H1 (cell line): ENCODE measurements around the gene CWC27. TPM values are rescaled to one million over a fixed set of nuclear protein-coding genes. Genes with fewer than 3 reads are reported as not detected.

ENCODE experiments used
- CTCF ChIA-PET: fragments of 300-600 bp; sonication (Branson Sonifier 250); formaldehyde crosslinking; loops from one replicate; lab custom pipeline; 2021; ENCODE audit not compliant: partially characterized antibody; lab: Charles Lee
- POLR2A ChIA-PET: fragments of 300-600 bp; sonication (Branson Sonifier 250); formaldehyde crosslinking; loops from one replicate; lab custom pipeline; 2021; ENCODE audit warnings: inconsistent platforms; ENCODE audit not compliant: partially characterized antibody; lab: Charles Lee
- DNase-seq, 2 experiments: peaks; one replicate each; pipeline versions ENCODE4 v3.0.0 to v3.0.0-alpha.2; 2010 to 2022; ENCODE audit warnings: low spot score in 2 of 2, low read depth in 1 of 2, mixed read lengths in 1 of 2
- FAIRE-seq: peaks from 2 replicates; lab custom pipeline; 2011; peaks lifted over from hg19 to GRCh38; lab: Jason Lieb, UNC
- H2AFZ ChIP-seq: 2 replicates; pipeline ENCODE4 v1.8.1; 2012; ENCODE audit warnings: low read length, inconsistent platforms
- H2AK5ac ChIP-seq: 2 replicates; pipeline ENCODE4 v1.6.1; 2013; ENCODE audit warnings: low read depth, low read length
- H2BK120ac ChIP-seq: replicated peaks from 2 replicates; pipeline ENCODE3; 2013; ENCODE audit warnings: low read depth, low read length, inconsistent platforms
- H2BK12ac ChIP-seq: 2 replicates; pipeline ENCODE4 v1.6.1; 2013; ENCODE audit warnings: low read depth, low read length
- H2BK15ac ChIP-seq: 2 replicates; pipeline ENCODE4 v1.6.1; 2013; ENCODE audit warnings: low read length
- H2BK20ac ChIP-seq: 2 replicates; pipeline ENCODE4 v1.6.1; 2013; ENCODE audit warnings: low read length
- H2BK5ac ChIP-seq: 2 replicates; pipeline ENCODE4 v1.6.1; 2013; ENCODE audit warnings: low read depth, low read length
- H3K14ac ChIP-seq: 2 replicates; pipeline ENCODE4 v1.6.1; 2013; ENCODE audit warnings: inconsistent platforms; ENCODE audit not compliant: insufficient read length
- H3K18ac ChIP-seq: 2 replicates; pipeline ENCODE4 v1.6.1; 2013; ENCODE audit warnings: low read length; ENCODE audit errors: extremely low read depth
- H3K23ac ChIP-seq: 2 replicates; pipeline ENCODE4 v1.6.1; 2013; ENCODE audit warnings: inconsistent platforms; ENCODE audit not compliant: insufficient read length
- H3K23me2 ChIP-seq: 2 replicates; pipeline ENCODE4 v1.6.1; 2013; ENCODE audit warnings: low read depth, low read length
- H3K27ac ChIP-seq: 2 replicates; pipeline ENCODE4 v1.6.1; 2011; ENCODE audit warnings: low read depth, low read length, inconsistent platforms
- H3K27me3 ChIP-seq, 4 experiments: replicated peaks in 1 of 4; 1 replicate in 1 of 4; 2 replicates in 3 of 4; pipeline versions ENCODE4 v1.6.1 to v1.8.1; 2011 to 2013; ENCODE audit warnings: low read length in 3 of 4, mild to moderate bottlenecking in 3 of 4, inconsistent platforms in 2 of 4, mixed read lengths in 2 of 4, moderate library complexity in 1 of 4; ENCODE audit not compliant: control insufficient read depth in 3 of 4, insufficient read depth in 3 of 4; ENCODE audit errors: extremely low read depth in 1 of 4
- H3K36me3 ChIP-seq, 4 experiments: 2 replicates each; pipeline versions ENCODE4 v1.6.1 to v1.8.1; 2011 to 2013; ENCODE audit warnings: mild to moderate bottlenecking in 4 of 4, low read length in 3 of 4, moderate library complexity in 2 of 4, control low read depth in 1 of 4, inconsistent platforms in 1 of 4; ENCODE audit not compliant: insufficient read depth in 4 of 4, control insufficient read depth in 2 of 4
- H3K4ac ChIP-seq: replicated peaks from 2 replicates; pipeline ENCODE3; 2013; ENCODE audit warnings: low read length, low read depth, mixed read lengths, inconsistent platforms; ENCODE audit not compliant: insufficient read length
- H3K4me1 ChIP-seq, 4 experiments: replicated peaks in 1 of 4; 1 replicate in 1 of 4; 2 replicates in 3 of 4; pipeline versions ENCODE4 v1.6.1 to v1.8.1; 2011 to 2013; ENCODE audit warnings: low read length in 3 of 4, inconsistent platforms in 2 of 4, mixed read lengths in 1 of 4; ENCODE audit not compliant: insufficient read depth in 4 of 4, control insufficient read depth in 3 of 4
- H3K4me2 ChIP-seq, 2 experiments: 2 replicates each; pipeline versions ENCODE4 v1.6.1 to v1.8.1; 2011 to 2013; ENCODE audit warnings: low read depth in 2 of 2, low read length in 2 of 2, control low read depth in 1 of 2, inconsistent platforms in 1 of 2, mild to moderate bottlenecking in 1 of 2; ENCODE audit not compliant: insufficient read depth in 1 of 2
- H3K4me3 ChIP-seq, 4 experiments: fragments of 200-600, 300-600 bp in 1 of 4; sonication (generic), shearing (Covaris generic), sonication (Bioruptor Twin) in 1 of 4; 2 replicates each; pipeline versions ENCODE4 v1.5.1 to v1.8.1; 2011 to 2016; ENCODE audit warnings: low read length in 4 of 4, low read depth in 3 of 4, control low read depth in 2 of 4, inconsistent platforms in 2 of 4, mild to moderate bottlenecking in 2 of 4, mixed read lengths in 1 of 4, moderate library complexity in 1 of 4; ENCODE audit not compliant: insufficient read depth in 2 of 4; ENCODE audit errors: extremely low read depth in 1 of 4
- H3K56ac ChIP-seq: replicated peaks from 2 replicates; pipeline ENCODE3; 2013; ENCODE audit warnings: low read depth, mild to moderate bottlenecking, mixed read lengths, low read length, inconsistent platforms; ENCODE audit not compliant: insufficient read length
- H3K79me1 ChIP-seq: 2 replicates; pipeline ENCODE4 v1.6.1; 2013; ENCODE audit warnings: low read depth, low read length, control low read depth
- H3K79me2 ChIP-seq, 2 experiments: 2 replicates each; pipeline versions ENCODE4 v1.6.1 to v1.8.1; 2012 to 2013; ENCODE audit warnings: low read length in 2 of 2, mild to moderate bottlenecking in 2 of 2, inconsistent platforms in 1 of 2; ENCODE audit not compliant: insufficient read depth in 2 of 2, control insufficient read depth in 1 of 2
- H3K9ac ChIP-seq, 4 experiments: replicated peaks in 1 of 4; 1 replicate in 1 of 4; 2 replicates in 3 of 4; pipeline versions ENCODE4 v1.6.1 to v1.8.1; 2011 to 2013; ENCODE audit warnings: low read depth in 3 of 4, low read length in 3 of 4, control low read depth in 2 of 4, mild to moderate bottlenecking in 2 of 4, moderate library complexity in 2 of 4, inconsistent platforms in 1 of 4; ENCODE audit errors: extremely low read depth in 1 of 4
- H3K9me3 ChIP-seq, 2 experiments: 2 replicates each; pipeline versions ENCODE4 v1.6.1 to v1.8.1; 2012 to 2013; ENCODE audit warnings: mild to moderate bottlenecking in 2 of 2, moderate library complexity in 2 of 2, control low read depth in 1 of 2, inconsistent platforms in 1 of 2, low read depth in 1 of 2, low read length in 1 of 2, mixed read lengths in 1 of 2; ENCODE audit not compliant: insufficient read depth in 2 of 2
- H4K20me1 ChIP-seq, 2 experiments: replicated peaks in 1 of 2; 2 replicates each; pipeline versions ENCODE3 to v1.8.1; 2011 to 2013; ENCODE audit warnings: inconsistent platforms in 2 of 2, low read length in 2 of 2, mild to moderate bottlenecking in 1 of 2; ENCODE audit not compliant: insufficient read depth in 2 of 2, control insufficient read depth in 1 of 2
- H4K5ac ChIP-seq: 2 replicates; pipeline ENCODE4 v1.6.1; 2013; ENCODE audit warnings: low read length, low read depth, mixed read lengths, inconsistent platforms; ENCODE audit not compliant: insufficient read length
- H4K8ac ChIP-seq: 2 replicates; pipeline ENCODE4 v1.8.0; 2013; ENCODE audit warnings: mild to moderate bottlenecking, moderate library complexity, low read length, inconsistent platforms; ENCODE audit not compliant: insufficient read depth; ENCODE audit errors: extremely low read depth
- H4K91ac ChIP-seq: replicated peaks from 2 replicates; pipeline ENCODE3; 2013; ENCODE audit warnings: low read length, mixed read lengths, inconsistent platforms; ENCODE audit not compliant: insufficient read length
- ASH2L ChIP-seq: fragments of 200-600, 300-600 bp; sonication (generic); IDR thresholded peaks from one replicate; pipeline ENCODE4 v1.7.1; 2017; ENCODE audit warnings: low read length
- BRCA1 ChIP-seq: IDR thresholded peaks from 2 replicates; pipeline ENCODE4 v1.6.1; 2012; ENCODE audit warnings: low read depth, low read length, improper control_type of control experiment
- CHD2 ChIP-seq: IDR thresholded peaks from 2 replicates; pipeline ENCODE4 v1.6.1; 2012; ENCODE audit warnings: low read length, improper control_type of control experiment
- EGR1 ChIP-seq: IDR thresholded peaks from 2 replicates; pipeline ENCODE4 v1.6.1; 2011; ENCODE audit warnings: low read depth, low read length, borderline replicate concordance
- EP300 ChIP-seq, 2 experiments: IDR thresholded peaks; 1 replicate in 1 of 2; 2 replicates in 1 of 2; pipeline ENCODE4 v1.6.1; 2011 to 2012; ENCODE audit warnings: low read depth in 2 of 2, low read length in 2 of 2, mild to moderate bottlenecking in 2 of 2, borderline replicate concordance in 1 of 2, inconsistent platforms in 1 of 2, moderate library complexity in 1 of 2
- HDAC2 ChIP-seq, 2 experiments: fragments of 300-600 bp in 1 of 2; sonication (generic) in 1 of 2; IDR thresholded peaks; 2 replicates each; pipeline ENCODE4 v1.6.1; 2011 to 2012; ENCODE audit warnings: low read depth in 2 of 2, low read length in 2 of 2, mild to moderate bottlenecking in 2 of 2, moderate library complexity in 2 of 2, borderline replicate concordance in 1 of 2, inconsistent platforms in 1 of 2
- JUN ChIP-seq: IDR thresholded peaks from 2 replicates; pipeline ENCODE4 v1.6.1; 2011; ENCODE audit warnings: low read depth, mild to moderate bottlenecking, improper control_type of control experiment, low read length
- RBBP5 ChIP-seq: IDR thresholded peaks from 2 replicates; pipeline ENCODE4 v1.7.1; 2012; ENCODE audit warnings: low read depth, mild to moderate bottlenecking, inconsistent platforms, low read length, moderate library complexity, borderline replicate concordance
- RNF2 ChIP-seq: fragments of 200-900, 300-1000 bp; sonication (generic); IDR thresholded peaks from 2 replicates; pipeline ENCODE4 v1.7.1; 2016; ENCODE audit warnings: borderline replicate concordance, low read depth, mild to moderate bottlenecking, antibody characterized with exemption, low read length; ENCODE audit not compliant: poor library complexity, severe bottlenecking; ENCODE audit errors: missing control alignments
- SAP30 ChIP-seq: fragments of 300-600 bp; sonication (generic); IDR thresholded peaks from 2 replicates; pipeline ENCODE4 v1.7.1; 2012; ENCODE audit warnings: low read length, moderate library complexity, mild to moderate bottlenecking, inconsistent platforms; ENCODE audit not compliant: insufficient read depth, insufficient replicate concordance
- SIRT6 ChIP-seq: IDR thresholded peaks from one replicate; pipeline ENCODE4 v1.7.1; 2012; ENCODE audit warnings: low read length, inconsistent platforms
- SP1 ChIP-seq: IDR thresholded peaks from 2 replicates; pipeline ENCODE4 v1.6.1; 2011; ENCODE audit warnings: low read depth, low read length
- SUZ12 ChIP-seq: fragments of 200-600 bp; sonication (generic); IDR thresholded peaks from 2 replicates; pipeline ENCODE4 v1.6.1; 2012; ENCODE audit warnings: mild to moderate bottlenecking, inconsistent platforms, low read length, moderate library complexity, mixed read lengths
- WGBS, 2 experiments: shearing (Covaris generic) in 1 of 2; methylation state at CpG; one replicate each; pipeline versions ENCODE4 v1.1.6 to v1.1.7; 2013 to 2015; ENCODE audit warnings: low lambda C conversion rate in 2 of 2, mixed read lengths in 2 of 2, inconsistent platforms in 1 of 2, low coverage in 1 of 2, missing lambda C conversion rate in 1 of 2; ENCODE audit not compliant: insufficient replicate concordance in 2 of 2, insufficient coverage in 1 of 2, insufficient read length in 1 of 2; ENCODE audit errors: extremely low coverage in 1 of 2, missing lambda C conversion rate in 1 of 2; 5-methylcytosine and 5-hydroxymethylcytosine counted together
- polyA plus RNA-seq, 7 experiments: library from polyadenylated mRNA; depleted of rRNA in 3 of 7; stranded (reverse) in 5 of 7; unstranded in 2 of 7; fragments of >200 nt in 5 of 7; fragments of 200-250 nt in 2 of 7; gene quantifications; 1 replicate in 5 of 7; 2 replicates in 1 of 7; 4 replicates in 1 of 7; pipeline versions ENCODE4 v1.2.1 to v1.2.3, GENCODE V29; 2011 to 2013; ENCODE audit warnings: missing spikeins in 2 of 7, mixed read lengths in 2 of 7
- total RNA-seq: library from RNA; stranded (reverse); fragmentation: NEBNext Ultra II Directional; extraction: Animal tissue kit (Norgen Biotek cat#: 25700); gene quantifications from 2 replicates; pipeline ENCODE4 v1.2.1, GENCODE V29; 2021

The CWC27 gene
- total and polyA plus RNA-seq, 2 of the 8 experiments (the other 6 are each of a cell fraction or from before 2014, with no cell fraction given): 24.9 to 43.4 TPM

DNA sequence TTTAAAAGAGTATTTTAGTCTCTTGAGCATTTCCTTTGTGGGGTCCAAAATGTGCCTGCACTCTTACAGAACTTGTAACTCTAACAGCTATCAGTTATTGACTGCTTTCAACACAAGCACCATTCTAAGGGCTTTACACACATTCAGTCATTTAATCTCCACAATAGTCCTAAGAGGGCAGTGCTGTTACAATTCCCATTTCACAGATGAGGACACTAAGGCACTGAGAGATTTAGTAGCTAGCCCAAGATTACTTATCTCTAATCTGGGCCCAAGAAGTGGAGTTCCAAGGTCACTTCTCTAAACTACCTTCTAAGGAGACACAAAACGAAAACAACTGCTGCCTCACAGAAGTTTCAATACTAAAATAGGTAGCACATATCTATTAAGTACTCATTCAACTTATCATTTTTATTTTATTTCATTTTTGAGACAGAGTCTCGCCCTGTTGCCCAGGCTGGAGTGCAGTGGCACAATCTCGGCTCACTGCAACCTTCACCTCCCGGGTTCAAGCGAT lies 275.2 kb downstream of the CWC27 start:
- no peak for DNase-seq
- CTCF ChIA-PET: interaction anchor here (0.6 to 0.8 kb wide), 2 partner anchors 9 to 24 kb away, joined by 3 read pairs; no protein-coding TSS in a partner anchor
- H4K8ac ChIP-seq: no peak overlapping the region
- WGBS, 2 experiments: 91% methylated on average over 5 of the region's 5 CpGs; no CpG with 5 or more reads in 1 of the 2 experiments
- H2BK15ac ChIP-seq: no peak overlapping the region
- no peaks in the 10 kb centered on the region for H3K9me3 ChIP-seq
- no peak overlapping the region for H3K14ac ChIP-seq
- no peak overlapping the region for H3K27ac ChIP-seq
- no peak overlapping the region for H2BK5ac ChIP-seq
- no peak overlapping the region for H2BK12ac ChIP-seq
- no peaks in the 10 kb centered on the region for H3K79me2 ChIP-seq
- no peak overlapping the region for H3K23ac ChIP-seq
- no peak overlapping the region for H3K56ac ChIP-seq
- no peak overlapping the region for H2BK120ac ChIP-seq
- no peaks in the 10 kb centered on the region for H3K27me3 ChIP-seq
- no peak overlapping the region for H3K18ac ChIP-seq
- H4K20me1 ChIP-seq: no peaks in the 10 kb centered on the region
- H3K4me1 ChIP-seq: no peaks in the 10 kb centered on the region
- H2AFZ ChIP-seq: no peak overlapping the region
- H3K9ac ChIP-seq: no peak overlapping the region
- H4K5ac ChIP-seq: no peak overlapping the region
- no peak overlapping the region for H2BK20ac ChIP-seq
- H3K4me2 ChIP-seq: no peak overlapping the region
- no peaks in the 10 kb centered on the region for H3K79me1 ChIP-seq
- H3K23me2 ChIP-seq: no peaks in the 10 kb centered on the region; the same call in 1 of the 2 replicates
- POLR2A ChIA-PET: interaction anchor here (1.2 kb wide), 1 partner anchor 10 kb away, joined by 3 read pairs; no protein-coding TSS in a partner anchor
- no peak overlapping the region for H3K4ac ChIP-seq
- no peak for FAIRE-seq
- H3K36me3 ChIP-seq: no peaks in the 10 kb centered on the region
- no peak overlapping the region for H2AK5ac ChIP-seq
- H4K91ac ChIP-seq: no peak overlapping the region
- H3K4me3 ChIP-seq: no peak overlapping the region
- TF ChIP-seq EGR1: no peak
- TF ChIP-seq RNF2: no peak
- TF ChIP-seq JUN: no peak
- no peak for TF ChIP-seq SAP30
- no peak for TF ChIP-seq SIRT6
- no peak for TF ChIP-seq SP1
- TF ChIP-seq BRCA1: no peak
- no peak for TF ChIP-seq EP300 (IDR thresholded peaks at IDR 0.05; ENCODE audit: borderline replicate concordance in 1 of 2, low read depth in 2 of 2, low read length in 2 of 2)
- no peak for TF ChIP-seq CHD2
- no peak for TF ChIP-seq HDAC2 (IDR thresholded peaks at IDR 0.05; ENCODE audit: borderline replicate concordance in 1 of 2, low read depth in 2 of 2, low read length in 2 of 2)
- TF ChIP-seq ASH2L: no peak
- no peak for TF ChIP-seq RBBP5
- no peak for TF ChIP-seq SUZ12
